Chondrocyte (in vitro differentiated cells): ENCODE data around the gene ATXN2L. TPM values are rescaled to one million over a fixed set of nuclear protein-coding genes. Genes with fewer than 3 reads are reported as not detected.

Source experiments
- DNase-seq: peaks from one replicate; pipeline ENCODE4 v3.0.0; 2021; ENCODE audit warnings: mixed read lengths, low spot score
- H3K27ac Mint-ChIP-seq: one replicate; pipeline ENCODE4 v1.8.0; 2021; ENCODE audit warnings: mild to moderate bottlenecking, moderate library complexity, mixed read lengths; ENCODE audit not compliant: unreplicated experiment
- H3K27me3 Mint-ChIP-seq: 2 replicates; pipeline ENCODE4 v1.8.0; 2021; ENCODE audit warnings: low read depth, mixed read lengths
- H3K36me3 Mint-ChIP-seq: 2 replicates; pipeline ENCODE4 v1.8.0; 2021; ENCODE audit warnings: low read depth, mixed read lengths
- H3K4me1 Mint-ChIP-seq: 2 replicates; pipeline ENCODE4 v1.8.0; 2021; ENCODE audit warnings: low read depth, mild to moderate bottlenecking, mixed read lengths
- H3K4me3 Mint-ChIP-seq: one replicate; pipeline ENCODE4 v1.8.0; 2021; ENCODE audit warnings: mild to moderate bottlenecking, moderate library complexity, mixed read lengths; ENCODE audit not compliant: unreplicated experiment
- H3K9me3 Mint-ChIP-seq: 2 replicates; pipeline ENCODE4 v1.8.0; 2021; ENCODE audit warnings: low read depth, mixed read lengths
- CTCF ChIP-seq: fragments of 200-600 bp; sonication (generic); IDR thresholded peaks from 2 replicates; pipeline ENCODE4 v1.5.0; 2021; ENCODE audit warnings: antibody characterized with exemption, mild to moderate bottlenecking, moderate library complexity
- microRNA-seq: library from miRNA; unstranded; fragments of <30 nt; microRNA quantifications from one replicate; pipeline ENCODE4 v1.2.0, GENCODE V29; 2020; ENCODE audit warnings: borderline number of aligned reads
- total RNA-seq: library from RNA; stranded (reverse); gene quantifications from 3 replicates; pipeline ENCODE4 v1.2.1, GENCODE V29; 2021

Gene ATXN2L
- total RNA-seq, 1 donor from 2014 or later = 185 TPM

- TF ChIP-seq CTCF = no peak
- Mint-ChIP-seq H3K27me3 (no peaks in the 10 kb centered on the region), H3K36me3 (no peaks in the 10 kb centered on the region), H3K27ac (no peak overlapping the region), H3K9me3 (no peaks in the 10 kb centered on the region), H3K4me3 (no peak overlapping the region), H3K4me1 (peaks cover 6% of the 10 kb centered on the region)
- no peak for DNase-seq
These were observed 60.6 kb downstream of the ATXN2L start for GRCh38 chr16:28883221-28883996.

- DNase-seq = no peak
- Mint-ChIP-seq H3K27me3 (no peaks in the 10 kb centered on the region), H3K27ac (no peak overlapping the region), H3K9me3 (no peaks in the 10 kb centered on the region), H3K4me1 (peaks cover 5% of the 10 kb centered on the region), H3K4me3 (no peak overlapping the region), H3K36me3 (no peaks in the 10 kb centered on the region)
- no peak for TF ChIP-seq CTCF
These were observed 61.2 kb downstream of the ATXN2L start for GRCh38 chr16:28884045-28884444.

Small RNA genes lying within 50 kb of the gene (microRNA-seq; reads per million reads assigned to microRNA genes)
- gene MIR4721 = not detected

Other genes with a start within 250 kb of the ATXN2L start
- gene SULT1A2, start 225.9 kb upstream of the ATXN2L start, total RNA-seq = not detected in 3 replicates
- gene SULT1A1, start 213.0 kb upstream of the ATXN2L start, total RNA-seq = 1.1 to 4.9 TPM (median 2.2 TPM) in 3 replicates
- gene NPIPB8, start 184.9 kb upstream of the ATXN2L start, total RNA-seq = 0.49 to 1.4 TPM in 2 of 3 replicates, not detected in the other
- 605 to 734 TPM (median 729 TPM) in 3 replicates for gene EIF3C, start 111.5 kb upstream of the ATXN2L start, total RNA-seq
- gene NPIPB9, start 71.2 kb upstream of the ATXN2L start, total RNA-seq = 1.1 to 3.2 TPM (median 2.9 TPM) in 3 replicates
- 91.1 to 120 TPM (median 95.0 TPM) in 3 replicates for gene TUFM, start 23.3 kb downstream of the ATXN2L start, total RNA-seq
- 36.4 to 48.1 TPM (median 38.1 TPM) in 3 replicates for gene SH2B1, start 40.8 kb downstream of the ATXN2L start, total RNA-seq
- gene ATP2A1, start 55.5 kb downstream of the ATXN2L start, total RNA-seq = 0.31 to 1.8 TPM (median 0.42 TPM) in 3 replicates
- gene RABEP2, start 102.2 kb downstream of the ATXN2L start, total RNA-seq = 20.1 to 24.6 TPM (median 22.4 TPM) in 3 replicates
- gene CD19, start 109.0 kb downstream of the ATXN2L start, total RNA-seq = not detected in 3 replicates
- gene NFATC2IP, start 127.9 kb downstream of the ATXN2L start, total RNA-seq = 23.0 to 24.3 TPM (median 23.8 TPM) in 3 replicates
- 60.8 to 73.4 TPM (median 71.1 TPM) in 3 replicates for gene SPNS1, start 151.8 kb downstream of the ATXN2L start, total RNA-seq
- gene LAT, start 162.1 kb downstream of the ATXN2L start, total RNA-seq = 10.2 to 13.6 TPM (median 11.7 TPM) in 3 replicates